A549 (cell line): ENCODE results near the gene DPYSL3. TPM values are rescaled to one million over a fixed set of nuclear protein-coding genes. Genes with fewer than 3 reads are reported as not detected.

Source experiments
- ATAC-seq, 2 experiments: fragments of 200-7000 bp in 1 of 2; fragments of >200 bp in 1 of 2; cut with Nextera tagmentation in 1 of 2; cut with Tn5 transposase in 1 of 2; 3 replicates each; pipeline versions ENCODE4 v1.8.0 to v1.9.1; 2018 to 2020; ENCODE audit warnings: mild to moderate bottlenecking in 1 of 2, moderate library complexity in 1 of 2
- CTCF ChIA-PET: fragments of 300-600 bp; sonication (Branson Sonifier 250); formaldehyde crosslinking; extraction: SDS; loops from one replicate; lab custom pipeline; 2021; ENCODE audit warnings: antibody characterized with exemption, inconsistent platforms; lab: Yijun Ruan, JAX
- POLR2A ChIA-PET: fragments of 350-600 bp; formaldehyde crosslinking; extraction: SDS; loops from one replicate; lab custom pipeline; 2021; ENCODE audit warnings: antibody characterized with exemption, inconsistent platforms; lab: Yijun Ruan, JAX
- DNase-seq, 2 experiments: peaks; one replicate each; pipeline versions ENCODE4 v3.0.0 to v3.0.0-alpha.2; 2011 to 2016; ENCODE audit warnings: low read depth in 1 of 2, low spot score in 1 of 2
- FAIRE-seq: peaks from 2 replicates; lab custom pipeline; 2011; peaks lifted over from hg19 to GRCh38; lab: Jason Lieb, UNC
- H3K27ac ChIP-seq, 2 experiments: fragments of >200 bp; sonication (Bioruptor Twin); formaldehyde crosslinking; 3 replicates each; pipeline ENCODE4 v1.5.1; 2016 to 2017
- H3K4me1 ChIP-seq: fragments of >200 bp; sonication (Bioruptor Twin); formaldehyde crosslinking; 3 replicates; pipeline ENCODE4 v1.6.1; 2016
- H3K4me2 ChIP-seq: fragments of >200 bp; sonication (Bioruptor Twin); formaldehyde crosslinking; 3 replicates; pipeline ENCODE4 v1.6.1; 2016
- H3K4me3 ChIP-seq: fragments of >200 bp; sonication (Bioruptor Twin); formaldehyde crosslinking; 3 replicates; pipeline ENCODE4 v1.5.1; 2016
- H3K9me3 ChIP-seq: fragments of >200 bp; sonication (Bioruptor Twin); formaldehyde crosslinking; 3 replicates; pipeline ENCODE4 v1.6.1; 2016
- CBX2 ChIP-seq: fragments of 200-600 bp; sonication (generic); IDR thresholded peaks from 2 replicates; pipeline ENCODE4 v1.6.1; 2016; ENCODE audit warnings: low read depth, mild to moderate bottlenecking, borderline replicate concordance
- EHF ChIP-seq: fragments of 250-450 bp; sonication (Bioruptor Pico); IDR thresholded peaks from 2 replicates; pipeline ENCODE4 v1.5.0; 2020; ENCODE audit warnings: mild to moderate bottlenecking
- EP300 ChIP-seq, 2 experiments: fragments of >200 bp; sonication (Bioruptor Twin); formaldehyde crosslinking; IDR thresholded peaks; 2 replicates in 1 of 2; 3 replicates in 1 of 2; pipeline ENCODE4 v1.6.1; 2016 to 2017
- FOSB ChIP-seq: fragments of 250-450 bp; sonication (Bioruptor Pico); IDR thresholded peaks from 2 replicates; pipeline ENCODE4 v1.5.0; 2020; ENCODE audit warnings: mild to moderate bottlenecking, moderate library complexity
- HEYL ChIP-seq: fragments of 250-450 bp; sonication (Bioruptor Pico); IDR thresholded peaks from 2 replicates; pipeline ENCODE4 v1.8.0; 2021; ENCODE audit warnings: mild to moderate bottlenecking, moderate library complexity
- HOXB13 ChIP-seq: fragments of 250-450 bp; sonication (Bioruptor Pico); IDR thresholded peaks from 2 replicates; pipeline ENCODE4 v1.5.0; 2020; ENCODE audit warnings: low read depth, mild to moderate bottlenecking, moderate library complexity
- KDM1A ChIP-seq: fragments of 200-600 bp; sonication (generic); IDR thresholded peaks from 2 replicates; pipeline ENCODE4 v1.6.1; 2016; ENCODE audit warnings: low read depth, mild to moderate bottlenecking
- MAZ ChIP-seq: fragments of 150-350 bp; IDR thresholded peaks from 2 replicates; pipeline ENCODE4 v1.6.1; 2014; ENCODE audit warnings: antibody characterized with exemption, low read depth, low read length, borderline replicate concordance
- NR3C1 ChIP-seq: fragments of >200 bp; sonication (Bioruptor Twin); formaldehyde crosslinking; IDR thresholded peaks from 3 replicates; pipeline ENCODE4 v1.6.1; 2017
- RARB ChIP-seq: fragments of 250-450 bp; sonication (Bioruptor Pico); IDR thresholded peaks from 2 replicates; pipeline ENCODE4 v1.8.0; 2021; ENCODE audit warnings: mild to moderate bottlenecking, moderate library complexity
- RCOR1 ChIP-seq: fragments of 150-350 bp; IDR thresholded peaks from 2 replicates; pipeline ENCODE4 v1.6.1; 2014; ENCODE audit warnings: antibody characterized with exemption, low read length, low read depth
- ZFP36 ChIP-seq: fragments of 450-650 bp; IDR thresholded peaks from 2 replicates; pipeline ENCODE4 v1.6.1; 2014; ENCODE audit warnings: borderline replicate concordance; ENCODE audit not compliant: partially characterized antibody
- WGBS: methylation state at CpG from one replicate; pipeline ENCODE4 v1.1.6; 2017; ENCODE audit errors: missing lambda C conversion rate; 5-methylcytosine and 5-hydroxymethylcytosine counted together
- polyA plus RNA-seq, 4 experiments: library from polyadenylated mRNA; depleted of rRNA in 3 of 4; stranded (reverse); fragments of >200 nt; fragmentation: RNase III in 1 of 4; extraction: RNeasy Plus Mini Kit Qiagen cat#74134 plus additional on column Dnase treatment in 1 of 4; gene quantifications; 2 replicates in 3 of 4; 3 replicates in 1 of 4; pipeline ENCODE4 v1.2.3, GENCODE V29; 2011 to 2017
- TF ChIP-seq, protein P1 (sequence below): fragments of 250-450 bp; sonication (Bioruptor Pico); IDR thresholded peaks from 2 replicates; pipeline ENCODE4 v1.5.0; 2021; ENCODE audit warnings: mild to moderate bottlenecking, moderate library complexity, borderline replicate concordance
- TF ChIP-seq, protein P2 (sequence below): fragments of 150-350 bp; IDR thresholded peaks from 2 replicates; pipeline ENCODE4 v1.6.1; 2014; ENCODE audit warnings: low read depth, mild to moderate bottlenecking, low read length
- TF ChIP-seq, protein P3 (sequence below): fragments of >200 bp; sonication (Bioruptor Twin); formaldehyde crosslinking; IDR thresholded peaks from 3 replicates; pipeline ENCODE4 v1.6.1; 2016

The DPYSL3 gene
- polyA plus RNA-seq, 2 of the 4 experiments (the other 2 are of a cell fraction): 16.5 to 22.3 TPM

DNA sequence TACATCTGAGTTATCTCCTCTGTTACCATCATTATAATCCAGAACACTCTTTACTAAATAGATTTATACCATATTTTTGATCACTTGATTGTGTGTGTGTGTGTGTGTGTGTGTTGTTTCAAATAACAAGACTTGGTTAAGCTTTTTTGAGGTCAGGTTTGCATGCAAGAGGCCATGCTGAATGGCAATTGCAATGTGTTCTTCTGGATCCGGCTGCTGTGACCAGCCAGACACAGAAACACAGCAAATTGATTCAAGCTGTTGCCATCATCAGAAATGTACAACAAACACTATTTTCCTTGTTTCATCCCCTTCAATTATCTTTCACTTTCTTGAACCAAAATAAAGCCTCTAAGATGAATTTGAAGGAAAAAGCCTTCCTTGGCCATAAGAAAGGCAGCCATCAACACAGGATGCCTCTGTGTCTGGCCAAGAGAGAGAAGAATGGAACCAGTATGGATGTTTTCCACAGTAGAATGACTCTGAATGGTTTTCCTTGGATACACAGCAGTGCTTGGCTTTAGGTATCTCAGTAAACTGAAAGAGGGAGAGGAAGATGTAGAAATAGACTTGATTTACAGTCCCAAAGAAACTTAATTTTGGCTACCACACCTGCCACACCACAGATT lies 53.9 kb downstream of the DPYSL3 start:
- Histone ChIP-seq H3K4me1 (0 out of 3 replicates have a peak, but pooled peaks cover 2% of the 10 kb centered on the region), H3K4me2 (no peak overlapping the region), H3K9me3 (no peaks in the 10 kb centered on the region), H3K27ac (no peak overlapping the region), H3K4me3 (no peak overlapping the region)
- FAIRE-seq: no peak
- no peak for TF ChIP-seq RCOR1
- TF ChIP-seq KDM1A: no peak
- TF ChIP-seq, protein P1, sequence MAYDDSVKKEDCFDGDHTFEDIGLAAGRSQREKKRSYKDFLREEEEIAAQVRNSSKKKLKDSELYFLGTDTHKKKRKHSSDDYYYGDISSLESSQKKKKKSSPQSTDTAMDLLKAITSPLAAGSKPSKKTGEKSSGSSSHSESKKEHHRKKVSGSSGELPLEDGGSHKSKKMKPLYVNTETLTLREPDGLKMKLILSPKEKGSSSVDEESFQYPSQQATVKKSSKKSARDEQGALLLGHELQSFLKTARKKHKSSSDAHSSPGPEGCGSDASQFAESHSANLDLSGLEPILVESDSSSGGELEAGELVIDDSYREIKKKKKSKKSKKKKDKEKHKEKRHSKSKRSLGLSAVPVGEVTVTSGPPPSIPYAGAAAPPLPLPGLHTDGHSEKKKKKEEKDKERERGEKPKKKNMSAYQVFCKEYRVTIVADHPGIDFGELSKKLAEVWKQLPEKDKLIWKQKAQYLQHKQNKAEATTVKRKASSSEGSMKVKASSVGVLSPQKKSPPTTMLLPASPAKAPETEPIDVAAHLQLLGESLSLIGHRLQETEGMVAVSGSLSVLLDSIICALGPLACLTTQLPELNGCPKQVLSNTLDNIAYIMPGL (CRISPR knock-in tag): no peak
- TF ChIP-seq, protein P2, sequence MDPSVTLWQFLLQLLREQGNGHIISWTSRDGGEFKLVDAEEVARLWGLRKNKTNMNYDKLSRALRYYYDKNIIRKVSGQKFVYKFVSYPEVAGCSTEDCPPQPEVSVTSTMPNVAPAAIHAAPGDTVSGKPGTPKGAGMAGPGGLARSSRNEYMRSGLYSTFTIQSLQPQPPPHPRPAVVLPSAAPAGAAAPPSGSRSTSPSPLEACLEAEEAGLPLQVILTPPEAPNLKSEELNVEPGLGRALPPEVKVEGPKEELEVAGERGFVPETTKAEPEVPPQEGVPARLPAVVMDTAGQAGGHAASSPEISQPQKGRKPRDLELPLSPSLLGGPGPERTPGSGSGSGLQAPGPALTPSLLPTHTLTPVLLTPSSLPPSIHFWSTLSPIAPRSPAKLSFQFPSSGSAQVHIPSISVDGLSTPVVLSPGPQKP: no peak
- no peak for TF ChIP-seq EHF (CRISPR knock-in tag)
- no peak for TF ChIP-seq HEYL (CRISPR knock-in tag)
- no peak for TF ChIP-seq RARB (CRISPR knock-in tag)
- TF ChIP-seq ZFP36: no peak
- no peak for TF ChIP-seq MAZ
- 70% methylated on average over 1 of the region's 1 CpG for WGBS
- ChIA-PET CTCF (interaction anchor here (1.6 to 6.5 kb wide), 4 partner anchors 16 to 120 kb away, joined by 3 to 97 read pairs (median 24); no protein-coding TSS in a partner anchor), POLR2A (no interaction called here)
- no peak for ATAC-seq
- no peak for DNase-seq

DNA sequence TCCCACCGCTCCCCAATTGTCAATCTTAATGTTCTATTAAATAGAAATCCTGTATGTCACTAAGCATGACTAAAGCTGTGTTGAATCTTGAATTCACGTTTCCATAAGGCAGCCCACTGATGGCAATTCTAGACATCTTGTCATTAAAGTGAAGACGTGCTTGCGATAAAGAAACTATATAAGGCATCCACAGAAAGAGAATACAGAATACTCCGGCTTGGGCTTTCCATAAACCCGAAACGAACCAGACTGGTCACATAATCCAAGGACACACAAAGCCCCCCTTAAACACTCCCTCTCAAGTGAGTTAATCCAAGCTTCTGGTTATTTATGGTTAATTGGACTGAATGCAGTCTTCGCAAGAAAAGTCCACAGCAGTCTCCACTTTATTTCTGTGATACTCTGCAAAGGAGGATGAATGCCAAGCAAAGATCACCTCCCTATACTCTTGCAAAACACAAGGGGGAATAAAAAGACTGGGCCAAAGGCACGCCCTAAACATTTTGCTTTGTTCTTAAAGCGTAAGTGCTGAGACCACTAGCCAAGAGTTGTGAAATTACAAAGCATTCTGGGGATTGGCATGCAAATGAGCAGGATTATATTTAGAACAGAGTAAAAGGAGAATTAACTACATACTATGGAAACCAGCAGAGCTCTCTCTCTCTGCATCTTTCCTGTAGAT lies 54.7 kb downstream of the DPYSL3 start:
- ChIA-PET POLR2A (no interaction called here), CTCF (interaction anchor here (0.8 to 6.5 kb wide), 12 partner anchors 15 to 477 kb away, joined by 3 to 97 read pairs (median 5); partner anchors contain the start of gene DPYSL3)
- Histone ChIP-seq H3K4me2 (peak overlapping the region; percentile 90; the same call in 2 of the 3 replicates), H3K4me3 (no peak overlapping the region), H3K27ac (no peak overlapping the region), H3K4me1 (0 out of 3 replicates have a peak, but pooled peaks cover 2% of the 10 kb centered on the region), H3K9me3 (no peaks in the 10 kb centered on the region)
- ATAC-seq (no peak), FAIRE-seq (no peak), DNase-seq (no peak)
- TF ChIP-seq FOSB (CRISPR knock-in tag) (no peak), RARB (CRISPR knock-in tag) (no peak), EP300 (IDR thresholded peaks at IDR 0.05) (no peak), NR3C1 (no peak), ZFP36 (no peak), CBX2 (no peak), HOXB13 (CRISPR knock-in tag) (no peak)
- TF ChIP-seq, protein P3, sequence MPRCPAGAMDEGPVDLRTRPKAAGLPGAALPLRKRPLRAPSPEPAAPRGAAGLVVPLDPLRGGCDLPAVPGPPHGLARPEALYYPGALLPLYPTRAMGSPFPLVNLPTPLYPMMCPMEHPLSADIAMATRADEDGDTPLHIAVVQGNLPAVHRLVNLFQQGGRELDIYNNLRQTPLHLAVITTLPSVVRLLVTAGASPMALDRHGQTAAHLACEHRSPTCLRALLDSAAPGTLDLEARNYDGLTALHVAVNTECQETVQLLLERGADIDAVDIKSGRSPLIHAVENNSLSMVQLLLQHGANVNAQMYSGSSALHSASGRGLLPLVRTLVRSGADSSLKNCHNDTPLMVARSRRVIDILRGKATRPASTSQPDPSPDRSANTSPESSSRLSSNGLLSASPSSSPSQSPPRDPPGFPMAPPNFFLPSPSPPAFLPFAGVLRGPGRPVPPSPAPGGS: no peak
- WGBS: 74% methylated on average over 10 of the region's 10 CpGs
